WTC11 (cell line): ENCODE results near the gene ATP9B.

Experiments used
- ATF2 ChIP-seq: sonication (generic); formaldehyde crosslinking; IDR thresholded peaks from 2 replicates; pipeline ENCODE4 v1.8.1; 2022; ENCODE audit warnings: low read depth, missing genetic modification reagents, borderline replicate concordance
- CBFB ChIP-seq: sonication (generic); formaldehyde crosslinking; IDR thresholded peaks from 2 replicates; pipeline ENCODE4 v1.8.1; 2022; ENCODE audit warnings: mild to moderate bottlenecking, low read depth, missing genetic modification reagents
- CTCF ChIP-seq: fragments of 200-600 bp; IDR thresholded peaks from 2 replicates; pipeline ENCODE4 v1.8.0; 2022; ENCODE audit warnings: antibody characterized with exemption
- FOXJ3 ChIP-seq: sonication (generic); formaldehyde crosslinking; IDR thresholded peaks from 2 replicates; pipeline ENCODE4 v1.9.0; 2021; ENCODE audit warnings: missing genetic modification reagents, mild to moderate bottlenecking, borderline replicate concordance
- MAX ChIP-seq: sonication (generic); formaldehyde crosslinking; IDR thresholded peaks from 2 replicates; pipeline ENCODE4 v1.8.0; 2022; ENCODE audit warnings: mild to moderate bottlenecking, missing genetic modification reagents
- NR2C2 ChIP-seq: sonication (generic); formaldehyde crosslinking; IDR thresholded peaks from 2 replicates; pipeline ENCODE4 v1.8.0; 2022; ENCODE audit warnings: mild to moderate bottlenecking, missing genetic modification reagents
- TCF7 ChIP-seq: sonication (generic); formaldehyde crosslinking; IDR thresholded peaks from 2 replicates; pipeline ENCODE4 v1.8.0; 2022; ENCODE audit warnings: mild to moderate bottlenecking, low read depth, missing genetic modification reagents, moderate library complexity
- ZBTB21 ChIP-seq: sonication (generic); formaldehyde crosslinking; IDR thresholded peaks from 2 replicates; pipeline ENCODE4 v1.8.1; 2023; ENCODE audit warnings: mild to moderate bottlenecking, missing genetic modification reagents, borderline replicate concordance
- ZNF121 ChIP-seq: sonication (generic); formaldehyde crosslinking; IDR thresholded peaks from 2 replicates; pipeline ENCODE4 v1.8.0; 2023; ENCODE audit warnings: missing genetic modification reagents

GRCh38 chr18:79356435-79356834 is 287.2 kb downstream of the ATP9B start:
- no peak for TF ChIP-seq TCF7 (CRISPR knock-in tag)
- TF ChIP-seq ATF2 (CRISPR knock-in tag), result no peak
- TF ChIP-seq CTCF, result no peak
- TF ChIP-seq NR2C2 (CRISPR knock-in tag), result no peak
- no peak for TF ChIP-seq ZBTB21 (CRISPR knock-in tag)
- TF ChIP-seq MAX, result no peak
- TF ChIP-seq CBFB, result no peak
- TF ChIP-seq FOXJ3, result no peak
- no peak for TF ChIP-seq ZNF121
